Smooth muscle cell (in vitro differentiated cells): ENCODE results near the gene ADGRD1. TPM values are rescaled to one million over a fixed set of nuclear protein-coding genes. Genes with fewer than 3 reads are reported as not detected.

Experiments used
- DNase-seq: peaks from one replicate; lab custom pipeline; 2025; ENCODE audit not compliant: unreplicated experiment; lab: John Stamatoyannopoulos, UW
- H2AFZ ChIP-seq: fragments of 200-600 bp; sonication (generic); 2 replicates; pipeline ENCODE4 v1.6.0; 2016; ENCODE audit warnings: antibody characterized with exemption, low read depth, mild to moderate bottlenecking
- H3F3A ChIP-seq: fragments of 200-600 bp; sonication (generic); 2 replicates; pipeline ENCODE4 v1.6.0; 2017; ENCODE audit warnings: antibody characterized with exemption, low read depth
- H3K27ac ChIP-seq: fragments of 200-600 bp; sonication (generic); 2 replicates; pipeline ENCODE4 v1.5.1; 2016; ENCODE audit warnings: low read depth, mild to moderate bottlenecking
- H3K27me3 ChIP-seq: fragments of 200-600 bp; sonication (generic); 2 replicates; pipeline ENCODE4 v1.6.1; 2016; ENCODE audit warnings: low read depth, mild to moderate bottlenecking
- H3K36me3 ChIP-seq: fragments of 200-600 bp; sonication (generic); 2 replicates; pipeline ENCODE4 v1.5.1; 2016; ENCODE audit warnings: low read depth
- H3K4me1 ChIP-seq: fragments of 200-600 bp; sonication (generic); 2 replicates; pipeline ENCODE4 v1.5.1; 2016; ENCODE audit warnings: low read depth
- H3K4me2 ChIP-seq: fragments of 200-600 bp; sonication (generic); 2 replicates; pipeline ENCODE4 v1.6.0; 2016; ENCODE audit warnings: mild to moderate bottlenecking
- H3K4me3 ChIP-seq: fragments of 200-600 bp; sonication (generic); 2 replicates; pipeline ENCODE4 v1.5.1; 2016; ENCODE audit warnings: mild to moderate bottlenecking
- H3K79me2 ChIP-seq: fragments of 200-600 bp; sonication (generic); 2 replicates; pipeline ENCODE4 v1.6.0; 2016; ENCODE audit warnings: low read depth, mild to moderate bottlenecking
- H3K9ac ChIP-seq: fragments of 200-600 bp; sonication (generic); 2 replicates; pipeline ENCODE4 v1.6.0; 2016; ENCODE audit warnings: low read depth
- H3K9me3 ChIP-seq: fragments of 200-600 bp; sonication (generic); replicated peaks from 2 replicates; pipeline ENCODE4 v1.5.1; 2016; ENCODE audit warnings: low read depth
- H4K20me1 ChIP-seq: fragments of 200-600 bp; sonication (generic); 2 replicates; pipeline ENCODE4 v1.6.0; 2016; ENCODE audit warnings: low read depth
- WGBS: methylation state at CpG from one replicate; pipeline ENCODE4 v1.1.7; 2016; ENCODE audit warnings: low lambda C conversion rate; 5-methylcytosine and 5-hydroxymethylcytosine counted together
- polyA plus RNA-seq: library from polyadenylated mRNA; unstranded; fragments of >200 nt; fragmentation: Nextera tagmentation; extraction: Ambion mirVana; gene quantifications from 2 replicates; pipeline ENCODE4 v1.2.1, GENCODE V29; 2016
- total RNA-seq: library from RNA; depleted of rRNA; stranded (reverse); fragments of >200 nt; gene quantifications from 2 replicates; pipeline ENCODE4 v1.2.3, GENCODE V29; 2014
- TF ChIP-seq, protein P1 (sequence below): fragments of 200-600 bp; sonication (generic); IDR thresholded peaks from 2 replicates; pipeline ENCODE4 v1.5.1; 2017; ENCODE audit warnings: borderline replicate concordance, mild to moderate bottlenecking, antibody characterized with exemption; ENCODE audit not compliant: insufficient read depth, poor library complexity, severe bottlenecking

Gene ADGRD1
- total and polyA plus RNA-seq, 2 experiments from 2014 or later, result 0.14 TPM; not detected in 1

- H3K36me3 ChIP-seq, result no peaks in the 10 kb centered on the region
- no peaks in the 10 kb centered on the region for H3K4me1 ChIP-seq
- WGBS, result 75% methylated on average over 1 of the region's 1 CpG
These were observed 233.9 kb downstream of the ADGRD1 start for GRCh38 chr12:131187602-131188001.

GRCh38 chr12:131188131-131189050 lies 234.7 kb downstream of the ADGRD1 start:
- H3K36me3 ChIP-seq, result no peaks in the 10 kb centered on the region
- no peaks in the 10 kb centered on the region for H4K20me1 ChIP-seq
- H3K27me3 ChIP-seq, result no peaks in the 10 kb centered on the region
- 94% methylated on average over 6 of the region's 6 CpGs for WGBS
- H3F3A ChIP-seq, result no peaks in the 10 kb centered on the region
- H3K79me2 ChIP-seq, result no peaks in the 10 kb centered on the region
- no peak for DNase-seq
- H2AFZ ChIP-seq, result no peak overlapping the region
- H3K4me2 ChIP-seq, result no peak overlapping the region
- H3K27ac ChIP-seq, result no peak overlapping the region
- H3K4me1 ChIP-seq, result no peaks in the 10 kb centered on the region
- H3K9me3 ChIP-seq, result no peaks in the 10 kb centered on the region
- no peak overlapping the region for H3K4me3 ChIP-seq
- TF ChIP-seq, protein P1, sequence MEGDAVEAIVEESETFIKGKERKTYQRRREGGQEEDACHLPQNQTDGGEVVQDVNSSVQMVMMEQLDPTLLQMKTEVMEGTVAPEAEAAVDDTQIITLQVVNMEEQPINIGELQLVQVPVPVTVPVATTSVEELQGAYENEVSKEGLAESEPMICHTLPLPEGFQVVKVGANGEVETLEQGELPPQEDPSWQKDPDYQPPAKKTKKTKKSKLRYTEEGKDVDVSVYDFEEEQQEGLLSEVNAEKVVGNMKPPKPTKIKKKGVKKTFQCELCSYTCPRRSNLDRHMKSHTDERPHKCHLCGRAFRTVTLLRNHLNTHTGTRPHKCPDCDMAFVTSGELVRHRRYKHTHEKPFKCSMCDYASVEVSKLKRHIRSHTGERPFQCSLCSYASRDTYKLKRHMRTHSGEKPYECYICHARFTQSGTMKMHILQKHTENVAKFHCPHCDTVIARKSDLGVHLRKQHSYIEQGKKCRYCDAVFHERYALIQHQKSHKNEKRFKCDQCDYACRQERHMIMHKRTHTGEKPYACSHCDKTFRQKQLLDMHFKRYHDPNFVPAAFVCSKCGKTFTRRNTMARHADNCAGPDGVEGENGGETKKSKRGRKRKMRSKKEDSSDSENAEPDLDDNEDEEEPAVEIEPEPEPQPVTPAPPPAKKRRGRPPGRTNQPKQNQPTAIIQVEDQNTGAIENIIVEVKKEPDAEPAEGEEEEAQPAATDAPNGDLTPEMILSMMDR, result no peak
- no peak overlapping the region for H3K9ac ChIP-seq

More at GRCh38 chr12:131187602-131188001, 233.9 kb downstream of the ADGRD1 start:
- Histone ChIP-seq H3K9ac (no peak overlapping the region), H3K9me3 (no peaks in the 10 kb centered on the region), H3K4me2 (no peak overlapping the region), H3K79me2 (no peaks in the 10 kb centered on the region), H3K27ac (no peak overlapping the region), H3F3A (no peaks in the 10 kb centered on the region), H2AFZ (no peak overlapping the region), H3K27me3 (no peaks in the 10 kb centered on the region), H4K20me1 (no peaks in the 10 kb centered on the region), H3K4me3 (no peak overlapping the region)
- TF ChIP-seq, protein P1, result no peak
- no peak for DNase-seq

DNA sequence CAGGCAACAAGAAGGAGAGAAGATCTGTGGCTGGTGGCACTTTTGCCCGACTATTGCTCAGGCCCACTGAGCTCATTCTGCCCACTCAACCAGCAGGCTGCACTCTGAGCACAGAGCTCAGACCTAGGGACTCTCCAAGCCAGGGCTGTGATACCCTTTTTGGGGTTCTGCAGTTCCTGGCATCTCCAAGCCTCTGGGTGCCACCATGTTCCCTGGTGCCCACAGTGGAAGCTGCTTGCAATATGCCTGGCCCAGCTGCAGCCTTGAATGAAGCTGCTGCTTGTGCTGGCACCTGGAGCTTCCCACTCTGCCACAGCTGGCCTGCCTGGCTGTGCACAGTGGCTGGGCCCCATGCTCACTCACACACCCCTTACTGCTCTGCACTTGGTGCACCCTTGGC lies 236.1 kb downstream of the ADGRD1 start:
- Histone ChIP-seq H3K4me1 (no peaks in the 10 kb centered on the region), H3K79me2 (no peaks in the 10 kb centered on the region), H3K4me2 (no peak overlapping the region), H3K9ac (no peak overlapping the region), H3K27ac (no peak overlapping the region), H3F3A (no peaks in the 10 kb centered on the region), H3K9me3 (no peaks in the 10 kb centered on the region), H3K27me3 (no peaks in the 10 kb centered on the region), H3K4me3 (no peak overlapping the region), H3K36me3 (no peaks in the 10 kb centered on the region), H2AFZ (no peak overlapping the region), H4K20me1 (no peaks in the 10 kb centered on the region)
- 82% methylated on average over 1 of the region's 1 CpG for WGBS
- DNase-seq, result no peak
- TF ChIP-seq, protein P1, result no peak

- no peak overlapping the region for H3K4me3 ChIP-seq
- H3K27ac ChIP-seq, result no peak overlapping the region
- no peaks in the 10 kb centered on the region for H3F3A ChIP-seq
- no peaks in the 10 kb centered on the region for H3K79me2 ChIP-seq
- no peaks in the 10 kb centered on the region for H3K27me3 ChIP-seq
- no peaks in the 10 kb centered on the region for H4K20me1 ChIP-seq
- DNase-seq, result no peak
- no peak overlapping the region for H3K4me2 ChIP-seq
- H3K4me1 ChIP-seq, result no peaks in the 10 kb centered on the region
- H2AFZ ChIP-seq, result no peak overlapping the region
- H3K36me3 ChIP-seq, result no peaks in the 10 kb centered on the region
- WGBS, result 83% methylated on average over 4 of the region's 4 CpGs
- no peak overlapping the region for H3K9ac ChIP-seq
- TF ChIP-seq, protein P1, result no peak
- H3K9me3 ChIP-seq, result no peaks in the 10 kb centered on the region
These were observed 237.3 kb downstream of the ADGRD1 start for GRCh38 chr12:131190965-131191364.
